HEK293 (cell line): ENCODE data around the gene FOSB.

ENCODE experiments used
- YY1 ChIP-seq: fragments of 450-650 bp; formaldehyde crosslinking; IDR thresholded peaks from 2 replicates; pipeline ENCODE4 v1.5.1; 2018; ENCODE audit warnings: missing biosample characterization, missing genetic modification characterization
- ZNF362 ChIP-seq: fragments of 450-650 bp; formaldehyde crosslinking; IDR thresholded peaks from 2 replicates; pipeline ENCODE4 v1.5.1; 2016; ENCODE audit warnings: missing biosample characterization, missing genetic modification characterization

GRCh38 chr19:45464274-45464673, 3.5 kb upstream of the FOSB start:
- no peak for TF ChIP-seq ZNF362 (tag by site-specific recombination)
- no peak for TF ChIP-seq YY1 (tag by site-specific recombination)
